Activated T-helper 9 cell treated with anti-CD3 and anti-CD28 coated beads, Interleukin-2, amount 50 U/mL, for 16 hours (primary cell): ENCODE data around the gene NAP1L4.

Experiments used
- DNase-seq: peaks from one replicate; pipeline ENCODE4 v3.0.0-alpha.2; 2020; ENCODE audit warnings: low read depth

Gene NAP1L4

DNA sequence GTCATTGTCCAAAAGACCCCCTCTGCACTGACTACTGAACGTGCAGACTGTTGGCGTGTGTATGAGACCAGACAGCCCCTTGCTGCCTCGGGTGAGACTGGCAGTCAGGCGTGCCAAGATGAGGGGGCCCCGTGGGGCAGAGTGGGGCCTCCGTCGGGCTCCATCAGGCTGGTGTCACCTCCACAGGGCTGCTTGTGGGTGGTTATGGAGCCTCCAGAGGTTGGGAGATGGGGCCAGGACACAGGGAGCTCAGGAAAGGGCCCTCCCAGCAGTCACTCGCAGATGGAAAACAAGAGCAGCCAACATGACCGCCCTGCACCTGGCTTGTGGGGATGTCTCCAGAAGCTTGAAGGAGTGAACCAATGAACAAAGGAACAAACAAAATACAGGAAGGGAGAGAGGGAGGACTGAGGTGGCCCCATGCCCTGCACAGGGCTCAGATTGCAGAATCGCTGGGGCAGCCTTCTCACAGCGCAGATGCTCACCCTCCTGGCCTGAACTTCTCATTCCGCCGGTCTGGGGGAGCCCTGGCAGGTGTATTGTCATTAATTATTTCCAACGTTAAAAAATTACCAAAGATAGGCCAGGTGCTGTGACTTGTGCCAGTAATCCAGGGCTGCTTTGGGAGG, 57.4 kb downstream of the NAP1L4 start:
- DNase-seq: no peak

- no peak for DNase-seq
Measured at GRCh38 chr11:2934021-2934550, 58.0 kb downstream of the NAP1L4 start.

GRCh38 chr11:2933375-2934020, 58.6 kb downstream of the NAP1L4 start:
- no peak for DNase-seq

DNA sequence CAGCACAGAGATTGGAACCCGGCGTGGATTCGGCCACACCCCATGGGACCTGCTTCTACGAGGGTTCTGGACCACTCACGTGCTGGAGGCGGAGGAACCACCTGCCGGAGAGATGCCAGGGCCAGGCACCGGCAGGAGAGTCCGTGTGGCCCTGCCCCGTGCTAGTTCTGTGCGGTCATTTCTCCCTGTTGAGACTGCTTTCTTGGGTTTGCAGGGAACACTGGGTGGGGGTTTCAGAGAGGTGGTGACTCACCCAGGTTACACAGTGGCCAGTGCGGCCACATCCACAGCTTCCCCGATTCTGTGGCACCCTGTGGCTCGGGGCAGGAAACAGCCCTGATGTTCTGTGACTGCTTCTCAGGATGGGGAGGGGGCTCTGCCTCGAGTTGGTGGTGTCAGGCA, 59.3 kb downstream of the NAP1L4 start:
- no peak for DNase-seq

GRCh38 chr11:2931771-2932738, 60.1 kb downstream of the NAP1L4 start:
- no peak for DNase-seq

GRCh38 chr11:2931420-2931746, 60.7 kb downstream of the NAP1L4 start:
- DNase-seq: no peak

DNA sequence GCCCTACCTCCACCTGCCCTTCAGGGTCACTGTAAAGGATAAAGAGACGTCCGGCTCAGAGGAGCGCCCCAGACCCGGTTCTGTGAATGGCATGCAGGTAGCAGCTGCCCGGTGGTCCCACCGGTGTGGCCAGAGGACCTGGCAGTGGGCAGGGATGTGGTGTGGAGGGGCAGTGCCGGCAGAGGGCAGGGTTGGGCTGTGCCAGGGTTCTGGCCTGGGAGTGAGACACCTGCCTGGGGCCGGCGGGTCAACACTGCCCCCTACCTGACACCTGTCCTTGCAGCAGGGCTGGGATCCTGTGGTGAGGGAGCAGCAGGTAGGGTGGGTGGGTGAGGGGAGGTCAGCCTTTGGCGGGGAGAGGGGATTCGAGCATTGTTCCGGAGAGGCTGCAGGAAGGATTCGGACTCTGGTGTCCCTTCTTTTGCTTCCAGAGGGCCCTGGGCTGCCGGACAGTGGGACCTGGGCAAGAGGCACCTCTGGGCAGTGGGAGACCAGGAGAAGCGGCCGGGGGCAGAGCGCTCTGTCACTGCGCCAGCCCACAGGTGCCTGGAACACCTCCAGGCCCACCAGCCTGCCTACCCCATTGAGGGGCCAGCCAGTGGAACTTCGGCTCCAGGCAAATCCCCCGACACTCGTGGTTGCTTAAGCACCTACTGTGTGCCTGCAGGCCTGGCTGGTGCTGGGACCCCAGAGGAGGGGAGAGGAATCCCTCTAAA, 61.3 kb downstream of the NAP1L4 start:
- peak; percentile 23 for DNase-seq

DNA sequence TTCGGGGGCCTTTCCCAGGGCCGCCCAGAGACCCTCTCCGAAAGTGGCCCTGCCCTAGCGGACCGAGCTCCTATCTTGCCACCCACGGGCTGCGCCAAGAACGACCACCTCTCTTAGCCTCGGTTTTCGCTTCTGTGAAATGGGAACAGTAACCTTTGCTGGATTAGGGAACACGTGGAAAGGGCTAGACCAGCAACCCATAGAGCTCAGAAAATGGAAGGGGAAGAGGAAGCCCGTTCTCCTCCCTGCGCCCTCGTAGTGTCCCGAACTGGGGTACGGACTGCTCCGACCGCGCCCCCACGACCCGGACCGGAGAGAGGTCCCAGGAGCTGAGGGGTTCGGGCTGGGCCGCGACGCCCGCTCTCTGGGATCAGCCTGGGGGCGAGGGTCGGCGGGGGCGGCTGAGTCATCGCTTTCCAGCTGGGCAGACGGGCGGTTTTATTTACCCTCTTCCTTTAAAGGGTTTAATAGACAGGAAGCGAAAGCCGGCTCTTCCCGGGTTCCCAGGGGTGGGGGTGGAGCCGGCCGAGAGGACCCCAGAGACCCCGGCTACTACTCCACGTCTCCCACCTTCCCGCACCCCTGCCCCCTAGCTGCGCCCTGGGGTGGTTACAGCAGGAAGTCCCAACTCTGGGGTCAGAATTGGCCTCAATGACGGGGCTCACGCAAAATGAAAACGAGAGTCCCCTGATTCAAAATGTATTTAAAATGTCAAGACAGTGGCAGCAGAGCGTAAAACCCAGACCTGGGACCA, 62.0 kb downstream of the NAP1L4 start:
- DNase-seq: peak; percentile 24

DNA sequence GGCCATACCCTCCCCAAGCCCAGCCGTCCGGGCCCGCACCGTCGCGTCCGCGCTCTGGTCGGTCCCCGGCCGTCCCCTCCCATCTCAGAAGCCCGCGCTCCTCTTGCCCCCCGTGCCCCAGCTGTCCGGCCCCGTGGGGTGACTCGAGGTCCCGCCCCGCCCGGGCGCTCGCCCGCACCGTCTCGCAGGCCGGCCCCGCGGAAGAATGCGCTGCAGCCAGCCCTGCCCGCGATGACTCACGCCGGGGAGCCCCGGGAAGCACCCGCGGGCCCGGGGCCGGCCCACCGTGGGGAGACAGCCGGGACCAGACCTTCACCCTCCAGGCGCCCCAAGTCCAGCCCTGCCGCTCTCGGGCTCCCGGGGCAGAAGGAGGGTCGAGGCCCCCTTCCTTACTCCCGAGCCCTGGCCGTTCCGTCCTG, 62.6 kb downstream of the NAP1L4 start:
- DNase-seq: peak; percentile 52

- DNase-seq: peak; percentile 47
Measured at GRCh38 chr11:2928605-2929530, 63.3 kb downstream of the NAP1L4 start, which contains the start of gene PHLDA2. Gene PHLDA2 (minus strand): TSS chr11:2929420. CDS start chr11:2929364, 56 bp downstream.

- no peak for DNase-seq
Measured at GRCh38 chr11:2927851-2928604, 64.1 kb downstream of the NAP1L4 start.

DNA sequence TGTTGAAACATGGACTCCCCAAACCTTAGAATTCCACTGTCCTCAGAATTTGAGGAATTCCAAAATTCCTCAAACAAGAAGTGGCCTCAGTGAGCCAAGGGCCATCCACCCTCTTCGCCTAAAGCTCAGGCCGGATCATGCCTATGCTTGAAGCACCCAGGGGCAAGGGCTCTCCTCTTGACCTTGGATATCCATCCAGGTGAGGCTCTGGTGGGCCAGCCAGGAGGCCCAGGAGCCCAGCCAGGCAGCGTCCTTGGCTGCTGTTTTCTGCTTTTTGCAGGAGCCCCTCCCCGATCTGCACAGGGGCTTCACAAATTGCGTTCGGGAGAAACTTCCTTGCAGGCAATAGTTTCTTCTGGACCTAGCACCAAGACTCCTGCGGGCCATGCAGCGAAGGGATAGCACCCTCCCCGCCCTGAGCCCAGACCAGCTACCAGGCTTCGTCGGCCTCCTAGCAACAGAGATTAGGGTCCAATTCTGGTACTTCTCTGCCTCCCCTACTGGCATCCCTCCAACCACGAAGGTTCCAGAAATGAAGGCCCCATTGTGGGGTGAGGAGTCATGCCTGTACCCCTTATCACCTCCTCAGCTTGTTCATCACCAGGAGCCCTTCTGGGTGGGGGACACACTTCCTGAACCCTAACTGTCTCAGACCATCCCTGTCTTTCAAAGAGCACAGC, 64.9 kb downstream of the NAP1L4 start:
- no peak for DNase-seq

DNA sequence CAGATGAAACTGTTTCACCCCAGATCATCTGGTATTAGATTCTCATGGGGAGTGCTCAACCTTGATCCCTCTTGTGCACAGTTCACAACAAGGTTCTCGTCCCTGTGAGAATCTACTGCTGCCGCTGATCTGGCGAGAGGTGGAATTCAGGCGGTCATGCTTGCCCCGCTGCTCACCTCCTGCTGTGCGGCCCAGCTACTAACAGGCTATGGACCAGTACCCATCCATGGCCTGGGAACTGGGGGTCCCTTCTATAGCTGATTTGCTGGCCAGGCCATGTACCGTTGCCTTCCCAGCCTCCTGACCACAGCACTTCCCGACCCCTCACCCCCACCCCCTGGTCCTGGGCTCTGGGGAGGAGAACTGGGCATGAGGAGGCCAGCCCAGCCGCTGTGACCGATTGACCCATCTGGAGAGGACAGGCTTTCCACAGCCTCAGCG, 65.5 kb downstream of the NAP1L4 start:
- no peak for DNase-seq

DNA sequence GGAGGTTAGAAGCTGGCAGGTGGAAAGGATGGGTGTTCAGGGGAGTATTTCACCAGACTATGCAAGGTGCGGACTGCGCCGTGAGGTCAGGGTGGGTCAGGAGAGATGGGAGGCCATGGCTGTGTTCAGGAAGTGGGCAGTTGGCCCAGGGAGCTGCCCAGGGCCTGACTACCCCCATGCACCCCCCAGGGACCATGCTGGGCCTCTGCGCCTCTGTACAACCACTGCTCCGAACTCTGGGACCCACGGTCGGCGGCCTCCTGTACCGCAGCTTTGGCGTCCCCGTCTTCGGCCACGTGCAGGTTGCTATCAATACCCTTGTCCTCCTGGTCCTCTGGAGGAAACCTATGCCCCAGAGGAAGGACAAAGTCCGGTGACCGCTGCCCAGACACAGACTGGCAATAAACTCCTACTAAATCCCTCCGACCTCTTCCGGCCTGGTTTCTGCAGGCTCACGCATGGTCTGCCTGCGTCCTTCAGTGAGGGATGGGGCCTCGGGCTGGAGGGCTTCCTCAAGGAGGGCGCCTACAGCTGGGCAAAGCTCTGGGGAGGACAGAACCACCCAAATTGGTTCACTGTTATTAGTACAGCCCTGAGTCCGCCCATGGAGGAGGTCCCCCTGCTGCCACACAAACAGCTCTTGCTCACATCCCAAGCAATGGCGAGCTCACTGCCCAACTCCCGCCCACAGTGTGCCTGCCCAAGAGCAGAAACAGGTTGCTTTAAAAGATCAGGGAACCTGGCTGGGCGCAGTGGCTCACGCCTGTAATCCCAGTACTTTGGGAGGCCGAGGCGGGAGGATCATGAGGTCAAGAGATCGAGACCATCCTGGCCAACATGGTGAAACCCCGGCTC, 67.1 kb downstream of the NAP1L4 start:
- DNase-seq: no peak

DNA sequence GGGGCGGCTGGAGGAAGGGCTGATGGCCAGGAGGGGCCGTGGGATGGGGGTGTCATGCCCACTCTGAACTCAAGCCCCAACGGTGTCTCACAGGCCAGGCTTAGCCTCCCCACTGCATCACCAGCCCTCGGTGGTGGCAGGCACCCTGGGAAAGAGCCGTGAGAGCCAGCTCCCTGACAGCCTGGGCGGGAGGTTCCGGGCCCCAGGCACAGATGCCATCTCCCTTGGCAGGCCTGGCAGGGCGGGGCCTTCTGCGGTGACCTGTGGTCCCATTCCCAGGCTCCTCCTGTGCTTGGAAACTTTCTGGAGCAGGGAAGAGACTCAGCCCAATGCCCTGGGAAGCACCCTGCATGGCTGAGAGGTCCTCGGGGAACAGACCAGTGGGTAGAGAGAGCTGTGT, 67.7 kb downstream of the NAP1L4 start:
- DNase-seq: no peak

- DNase-seq: no peak
Measured at GRCh38 chr11:2923446-2924375, 68.4 kb downstream of the NAP1L4 start.

- DNase-seq: no peak
Measured at GRCh38 chr11:2922655-2923054, 69.5 kb downstream of the NAP1L4 start.
